Hepatocyte (in vitro differentiated cells): ENCODE data around the gene GPN2.

ENCODE experiments used
- CTCF ChIP-seq: fragments of 200-600 bp; sonication (generic); IDR thresholded peaks from 2 replicates; pipeline ENCODE4 v1.5.1; 2016; ENCODE audit warnings: antibody characterized with exemption, mild to moderate bottlenecking; ENCODE audit not compliant: poor library complexity
- EZH2phosphoT487 ChIP-seq: fragments of 200-600 bp; sonication (generic); IDR thresholded peaks from one replicate; pipeline ENCODE4 v1.6.1; 2018; ENCODE audit warnings: antibody characterized with exemption, mild to moderate bottlenecking, low read depth, moderate library complexity; ENCODE audit not compliant: unreplicated experiment, severe bottlenecking

- no peak for TF ChIP-seq CTCF
- TF ChIP-seq EZH2phosphoT487 = no peak
Measured at GRCh38 chr1:26897351-26897750, 7.3 kb upstream of the GPN2 start.
